Measurements from ENCODE around the gene TMX4. TPM values are rescaled to one million over a fixed set of nuclear protein-coding genes. Genes with fewer than 3 reads are reported as not detected.
"Not testable (repeated sequence)": the region's sequence is repeated elsewhere in the genome, so short reads cannot be mapped to it uniquely, and the experiment has no call there.

Gene TMX4
- total RNA-seq, 2 donors from 2014 or later = 19.1 to 21.2 TPM

DNA sequence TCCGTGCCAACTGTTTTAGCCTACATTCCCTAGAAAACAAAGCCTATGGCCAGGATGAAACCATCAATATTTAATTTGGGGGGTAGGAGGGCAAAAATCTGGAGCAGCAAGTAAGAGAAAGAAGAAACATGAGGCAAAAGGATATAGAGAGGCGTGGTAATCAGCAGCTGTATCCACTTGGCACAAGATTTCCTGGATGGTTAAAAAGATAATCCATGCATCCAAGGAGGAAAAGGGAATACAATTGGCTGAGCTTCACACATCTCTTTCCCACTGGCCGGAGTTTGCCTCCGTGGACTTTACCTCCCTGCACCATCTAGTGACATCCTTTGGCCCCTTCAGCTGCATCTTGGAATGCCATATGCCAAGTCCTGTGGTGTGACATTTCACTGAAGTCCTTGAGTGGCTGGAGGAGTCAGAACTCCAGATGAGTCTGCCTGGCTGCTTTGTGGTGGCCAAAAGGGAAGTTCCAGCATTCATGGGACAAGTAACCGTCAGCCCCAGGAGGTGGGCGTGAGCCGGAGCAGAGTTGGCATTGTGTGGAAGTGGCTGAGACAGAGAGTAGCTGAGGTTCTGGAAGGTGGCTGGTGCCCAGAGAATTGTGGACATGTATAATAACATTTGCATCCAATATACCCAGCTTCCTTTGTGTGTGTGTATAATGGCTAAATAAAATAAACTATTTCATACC, 13.7 kb upstream of the TMX4 start:
- H3K9me3 Mint-ChIP-seq = no peaks in the 10 kb centered on the region
- H3K36me3 Mint-ChIP-seq (ENCODE audit: low read depth) = no peaks in the 10 kb centered on the region
- no peak for DNase-seq
- Histone ChIP-seq H3K9ac (ENCODE audit: extremely low read depth, low read length, poor library complexity, severe bottlenecking) (no peak overlapping the region), H3K27ac (ENCODE audit: low read depth, low read length) (no peak overlapping the region), H3K4me3 (ENCODE audit: low read length) (no peak overlapping the region), H3K27me3 (ENCODE audit: control insufficient read depth, insufficient read depth, low read length, poor library complexity, severe bottlenecking) (peaks cover 7% of the 10 kb centered on the region), H3K4me1 (ENCODE audit: control insufficient read depth, insufficient read depth, low read length) (no peaks in the 10 kb centered on the region), H3K9me3 (ENCODE audit: control insufficient read depth, low read length) (no peaks in the 10 kb centered on the region), H3K36me3 (ENCODE audit: control insufficient read depth, insufficient read depth, low read length) (no peaks in the 10 kb centered on the region)
- TF ChIP-seq, protein P1, sequence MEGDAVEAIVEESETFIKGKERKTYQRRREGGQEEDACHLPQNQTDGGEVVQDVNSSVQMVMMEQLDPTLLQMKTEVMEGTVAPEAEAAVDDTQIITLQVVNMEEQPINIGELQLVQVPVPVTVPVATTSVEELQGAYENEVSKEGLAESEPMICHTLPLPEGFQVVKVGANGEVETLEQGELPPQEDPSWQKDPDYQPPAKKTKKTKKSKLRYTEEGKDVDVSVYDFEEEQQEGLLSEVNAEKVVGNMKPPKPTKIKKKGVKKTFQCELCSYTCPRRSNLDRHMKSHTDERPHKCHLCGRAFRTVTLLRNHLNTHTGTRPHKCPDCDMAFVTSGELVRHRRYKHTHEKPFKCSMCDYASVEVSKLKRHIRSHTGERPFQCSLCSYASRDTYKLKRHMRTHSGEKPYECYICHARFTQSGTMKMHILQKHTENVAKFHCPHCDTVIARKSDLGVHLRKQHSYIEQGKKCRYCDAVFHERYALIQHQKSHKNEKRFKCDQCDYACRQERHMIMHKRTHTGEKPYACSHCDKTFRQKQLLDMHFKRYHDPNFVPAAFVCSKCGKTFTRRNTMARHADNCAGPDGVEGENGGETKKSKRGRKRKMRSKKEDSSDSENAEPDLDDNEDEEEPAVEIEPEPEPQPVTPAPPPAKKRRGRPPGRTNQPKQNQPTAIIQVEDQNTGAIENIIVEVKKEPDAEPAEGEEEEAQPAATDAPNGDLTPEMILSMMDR (conservative IDR thresholded peaks at IDR 0.05) = no peak
- H3K27ac Mint-ChIP-seq = no peak overlapping the region
- H3K4me3 Mint-ChIP-seq = no peak overlapping the region
- peaks cover 3% of the 10 kb centered on the region for H3K27me3 Mint-ChIP-seq (ENCODE audit: insufficient read depth)
- no peaks in the 10 kb centered on the region for H3K4me1 Mint-ChIP-seq
- 87 to 91% methylated on average over 3 to 7 of the region's 7 CpGs for WGBS, 2 experiments (ENCODE audit: insufficient coverage in 1 of 2, insufficient read length in 1 of 2)

DNA sequence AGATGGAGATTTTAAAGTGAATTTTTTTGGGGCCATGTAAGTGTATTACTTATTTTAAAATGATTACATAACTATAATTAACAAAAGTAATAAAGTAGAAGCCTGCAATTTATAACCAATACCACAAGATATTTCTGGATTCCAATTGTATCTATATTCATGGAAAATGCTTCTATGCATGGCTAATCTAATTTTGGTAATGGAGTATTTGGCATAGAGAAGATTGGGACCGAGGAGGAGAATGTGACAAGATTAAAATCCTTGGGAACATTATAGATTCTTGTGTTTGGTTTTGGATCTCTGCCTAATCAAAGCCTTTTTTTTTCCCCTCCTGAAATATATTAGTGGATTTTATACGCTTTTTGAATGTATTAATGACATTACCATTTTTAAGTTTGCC, 12.9 kb upstream of the TMX4 start:
- Histone ChIP-seq H3K27me3 (ENCODE audit: control insufficient read depth, insufficient read depth, low read length, poor library complexity, severe bottlenecking) (peaks cover 7% of the 10 kb centered on the region), H3K9me3 (ENCODE audit: control insufficient read depth, low read length) (peaks cover 8% of the 10 kb centered on the region), H3K36me3 (ENCODE audit: control insufficient read depth, insufficient read depth, low read length) (no peaks in the 10 kb centered on the region), H3K27ac (ENCODE audit: low read depth, low read length) (no peak overlapping the region), H3K9ac (ENCODE audit: extremely low read depth, low read length, poor library complexity, severe bottlenecking) (no peak overlapping the region), H3K4me1 (ENCODE audit: control insufficient read depth, insufficient read depth, low read length) (no peaks in the 10 kb centered on the region), H3K4me3 (ENCODE audit: low read length) (no peak overlapping the region)
- no peaks in the 10 kb centered on the region for H3K36me3 Mint-ChIP-seq (ENCODE audit: low read depth)
- no peaks in the 10 kb centered on the region for H3K9me3 Mint-ChIP-seq
- DNase-seq = no peak
- TF ChIP-seq, protein P1 (conservative IDR thresholded peaks at IDR 0.05) = no peak
- H3K27ac Mint-ChIP-seq = no peak overlapping the region
- no peaks in the 10 kb centered on the region for H3K4me1 Mint-ChIP-seq
- WGBS, 2 experiments (ENCODE audit: insufficient coverage in 1 of 2, insufficient read length in 1 of 2) = 83 to 88% methylated on average over 1 of the region's 2 CpGs
- H3K27me3 Mint-ChIP-seq (ENCODE audit: insufficient read depth) = peaks cover 3% of the 10 kb centered on the region
- no peak overlapping the region for H3K4me3 Mint-ChIP-seq

DNA sequence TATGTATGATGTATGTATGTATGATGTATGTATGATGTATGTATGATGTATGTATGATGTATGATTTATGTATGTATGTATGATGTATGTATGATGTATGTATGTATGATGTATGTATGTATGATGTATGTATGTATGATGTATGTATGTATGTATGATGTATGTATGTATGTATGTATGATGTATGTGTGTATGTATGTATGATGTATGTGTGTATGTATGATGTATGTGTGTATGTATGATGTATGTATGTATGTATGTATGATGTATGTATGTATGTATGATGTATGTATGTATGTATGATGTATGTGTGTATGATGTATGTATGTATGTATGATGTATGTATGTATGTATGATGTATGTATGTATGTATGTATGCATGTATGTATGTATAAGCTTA, 12.0 kb upstream of the TMX4 start:
- H3K4me1 ChIP-seq (ENCODE audit: control insufficient read depth, insufficient read depth, low read length); H3K27me3 ChIP-seq (ENCODE audit: control insufficient read depth, insufficient read depth, low read length, poor library complexity, severe bottlenecking); H3K9me3 ChIP-seq (ENCODE audit: control insufficient read depth, low read length); H3K36me3 ChIP-seq (ENCODE audit: control insufficient read depth, insufficient read depth, low read length); H3K4me3 ChIP-seq (ENCODE audit: low read length); H3K27ac Mint-ChIP-seq; H3K36me3 Mint-ChIP-seq (ENCODE audit: low read depth); H3K9ac ChIP-seq (ENCODE audit: extremely low read depth, low read length, poor library complexity, severe bottlenecking); DNase-seq; H3K4me3 Mint-ChIP-seq; H3K4me1 Mint-ChIP-seq; H3K27me3 Mint-ChIP-seq (ENCODE audit: insufficient read depth); H3K9me3 Mint-ChIP-seq; H3K27ac ChIP-seq (ENCODE audit: low read depth, low read length): not testable (repeated sequence)

All from endodermal cell (in vitro differentiated cells).